Breast epithelium (tissue), 3 donors: ENCODE data around the gene CNGB1.
"Not testable (repeated sequence)": the region's sequence is repeated elsewhere in the genome, so short reads cannot be mapped to it uniquely, and the experiment has no call there.

ENCODE experiments used
- POLR2A ChIP-seq: fragments of 450-650 bp; IDR thresholded peaks from one replicate; pipeline ENCODE4 v1.6.1; 2016; ENCODE audit warnings: antibody characterized with exemption, mild to moderate bottlenecking, moderate library complexity
- TF ChIP-seq, protein P1 (sequence below), 3 donors: fragments of 450-650 bp; IDR thresholded peaks; one replicate each; pipeline ENCODE4 v1.5.1; 2016 to 2017; ENCODE audit warnings: antibody characterized with exemption in 3 of 3, mild to moderate bottlenecking in 3 of 3, moderate library complexity in 3 of 3

DNA sequence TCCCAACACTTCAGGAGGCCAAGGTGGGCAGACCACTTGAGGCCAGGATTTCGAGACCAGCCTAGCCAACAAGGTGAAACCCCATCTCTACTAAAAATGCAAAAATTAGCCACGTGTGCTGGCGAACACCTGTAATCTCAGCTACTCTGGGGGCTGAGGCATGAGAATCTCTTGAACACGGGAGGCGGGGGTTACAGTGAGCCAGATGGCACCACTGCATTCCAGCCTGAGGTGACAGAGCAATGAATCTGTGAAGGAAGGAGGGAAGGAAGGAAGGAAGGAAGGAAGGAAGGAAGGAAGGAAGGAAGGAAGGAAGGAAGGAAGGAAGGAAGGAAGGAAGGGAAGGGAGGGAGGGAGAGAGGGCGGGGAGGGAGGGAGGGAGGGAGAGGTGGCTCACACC, 124.0 kb downstream of the CNGB1 start:
- not testable (repeated sequence) for TF ChIP-seq POLR2A
- TF ChIP-seq, protein P1, sequence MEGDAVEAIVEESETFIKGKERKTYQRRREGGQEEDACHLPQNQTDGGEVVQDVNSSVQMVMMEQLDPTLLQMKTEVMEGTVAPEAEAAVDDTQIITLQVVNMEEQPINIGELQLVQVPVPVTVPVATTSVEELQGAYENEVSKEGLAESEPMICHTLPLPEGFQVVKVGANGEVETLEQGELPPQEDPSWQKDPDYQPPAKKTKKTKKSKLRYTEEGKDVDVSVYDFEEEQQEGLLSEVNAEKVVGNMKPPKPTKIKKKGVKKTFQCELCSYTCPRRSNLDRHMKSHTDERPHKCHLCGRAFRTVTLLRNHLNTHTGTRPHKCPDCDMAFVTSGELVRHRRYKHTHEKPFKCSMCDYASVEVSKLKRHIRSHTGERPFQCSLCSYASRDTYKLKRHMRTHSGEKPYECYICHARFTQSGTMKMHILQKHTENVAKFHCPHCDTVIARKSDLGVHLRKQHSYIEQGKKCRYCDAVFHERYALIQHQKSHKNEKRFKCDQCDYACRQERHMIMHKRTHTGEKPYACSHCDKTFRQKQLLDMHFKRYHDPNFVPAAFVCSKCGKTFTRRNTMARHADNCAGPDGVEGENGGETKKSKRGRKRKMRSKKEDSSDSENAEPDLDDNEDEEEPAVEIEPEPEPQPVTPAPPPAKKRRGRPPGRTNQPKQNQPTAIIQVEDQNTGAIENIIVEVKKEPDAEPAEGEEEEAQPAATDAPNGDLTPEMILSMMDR (IDR thresholded peaks at IDR 0.05), result not testable (repeated sequence)
